CD4-positive, alpha-beta memory T cell (primary cell): Measurements from ENCODE around the gene STRN4. TPM values are rescaled to one million over a fixed set of nuclear protein-coding genes. Genes with fewer than 3 reads are reported as not detected.
"Not testable (repeated sequence)": the region's sequence is repeated elsewhere in the genome, so short reads cannot be mapped to it uniquely, and the experiment has no call there.

Experiments
- CTCF ChIA-PET: fragments of 350-600 bp; sonication (Branson Sonifier 250); formaldehyde crosslinking; loops from one replicate; lab custom pipeline; 2021; ENCODE audit warnings: inconsistent platforms; ENCODE audit not compliant: partially characterized antibody; lab: Charles Lee
- POLR2A ChIA-PET: fragments of 350-600 bp; sonication (Branson Sonifier 250); formaldehyde crosslinking; loops from one replicate; lab custom pipeline; 2021; ENCODE audit not compliant: partially characterized antibody; lab: Charles Lee
- DNase-seq, 5 donors: peaks; one replicate each; pipeline versions ENCODE4 v3.0.0 to v3.0.0-alpha.2; 2020 to 2022; ENCODE audit warnings: mixed read lengths in 1 of 5
- H3K27ac ChIP-seq: one replicate; pipeline ENCODE4 v1.7.0; 2013; ENCODE audit warnings: low read depth, low read length
- H3K27me3 ChIP-seq: 2 replicates; pipeline ENCODE4 v1.7.0; 2013; ENCODE audit warnings: mild to moderate bottlenecking, low read length, moderate library complexity; ENCODE audit not compliant: insufficient read depth
- H3K36me3 ChIP-seq: 2 replicates; pipeline ENCODE4 v1.7.0; 2013; ENCODE audit warnings: mild to moderate bottlenecking, low read length, moderate library complexity; ENCODE audit not compliant: insufficient read depth
- H3K4me1 ChIP-seq: 2 replicates; pipeline ENCODE4 v1.7.0; 2013; ENCODE audit warnings: mild to moderate bottlenecking, low read length, moderate library complexity; ENCODE audit not compliant: insufficient read depth
- H3K4me3 ChIP-seq, 2 donors: one replicate each; pipeline ENCODE4 v1.7.0; 2013; ENCODE audit warnings: low read length in 2 of 2, mild to moderate bottlenecking in 1 of 2
- H3K9me3 ChIP-seq, 2 donors: one replicate each; pipeline ENCODE4 v1.7.0; 2013; ENCODE audit warnings: low read length in 2 of 2, control low read depth in 1 of 2; ENCODE audit not compliant: control insufficient read depth in 1 of 2
- H3K27ac Mint-ChIP-seq, 7 donors: one replicate each; pipeline ENCODE4 v1.8.0; 2020 to 2021; ENCODE audit warnings: mixed read lengths in 7 of 7, mild to moderate bottlenecking in 6 of 7, inconsistent platforms in 3 of 7, moderate library complexity in 3 of 7
- H3K27me3 Mint-ChIP-seq, 2 donors: one replicate each; pipeline ENCODE4 v1.8.0; 2020 to 2021; ENCODE audit warnings: mixed read lengths in 2 of 2
- H3K36me3 Mint-ChIP-seq, 2 donors: one replicate each; pipeline ENCODE4 v1.8.0; 2020 to 2021; ENCODE audit warnings: mixed read lengths in 2 of 2, inconsistent platforms in 1 of 2, mild to moderate bottlenecking in 1 of 2
- H3K4me1 Mint-ChIP-seq, 4 donors: one replicate each; pipeline ENCODE4 v1.8.0; 2020 to 2021; ENCODE audit warnings: mixed read lengths in 4 of 4, mild to moderate bottlenecking in 1 of 4
- H3K4me3 Mint-ChIP-seq, 8 donors: one replicate each; pipeline ENCODE4 v1.8.0; 2020 to 2021; ENCODE audit warnings: mixed read lengths in 8 of 8, mild to moderate bottlenecking in 7 of 8, moderate library complexity in 6 of 8, inconsistent platforms in 3 of 8
- H3K9me3 Mint-ChIP-seq, 8 donors: one replicate each; pipeline ENCODE4 v1.8.0; 2020 to 2021; ENCODE audit warnings: mixed read lengths in 8 of 8, mild to moderate bottlenecking in 5 of 8, inconsistent platforms in 3 of 8, moderate library complexity in 1 of 8
- intact Hi-C: fragments of 100-400 bp; cut with micrococcal nuclease; formaldehyde crosslinking; loops from one replicate; pipeline ENCODE4 v1.15.1; 2023
- polyA plus RNA-seq, 2 donors: library from polyadenylated mRNA; unstranded; fragments of 300-500 nt; fragmentation: Illumina TruSeq; gene quantifications; one replicate each; pipeline ENCODE4 v1.2.3, GENCODE V29; 2021
- total RNA-seq, 2 experiments: library from RNA; stranded (reverse); gene quantifications; one replicate each; pipeline ENCODE4 v1.2.3, GENCODE V29; 2021

The STRN4 gene
- total and polyA plus RNA-seq, 4 experiments from 2014 or later, result 13.9 to 88.8 (median 52.1) TPM

- Mint-ChIP-seq H3K36me3 (peaks cover 10 to 46% of the 10 kb centered on the region in 2 donors), H3K4me3 (peak overlapping the region; percentile 66 to 97 (median 93)), H3K4me1 (peaks cover 37 to 64% (median 48%) of the 10 kb centered on the region in 4 donors), H3K27ac (peak overlapping the region; percentile 90 to 99 (median 95)), H3K9me3 (peaks cover 0 to 2% (median 0%) of the 10 kb centered on the region in 8 donors), H3K27me3 (no peaks in the 10 kb centered on the region)
- Histone ChIP-seq H3K36me3 (peaks cover 19% of the 10 kb centered on the region), H3K9me3 (no peaks in the 10 kb centered on the region), H3K27me3 (no peaks in the 10 kb centered on the region), H3K4me3 (peak overlapping the region; percentile 78 to 90), H3K27ac (peak overlapping the region; percentile 75), H3K4me1 (peaks cover 48% of the 10 kb centered on the region)
- peak in 4 of 5 donors; percentile 19 to 46 (median 20) for DNase-seq
- CTCF ChIA-PET, result interaction anchor here (0.8 to 3.2 kb wide), 12 partner anchors 11 to 252 kb away, joined by 3 to 20 read pairs (median 4); no protein-coding TSS in a partner anchor
- intact Hi-C loops, result loop anchor here (10.0 kb wide), 1 partner anchor 470 kb away; the partner anchor contains the start of gene CCDC9
- POLR2A ChIA-PET, result interaction anchor here (0.6 to 6.4 kb wide), 12 partner anchors 12 to 329 kb away, joined by 3 to 50 read pairs (median 4); partner anchors contain the start of genes CALM3, DACT3 and ZC3H4
Observed at GRCh38 chr19:46784262-46785053, 38.2 kb upstream of the STRN4 start.

GRCh38 chr19:46783670-46784069 is 37.4 kb upstream of the STRN4 start:
- DNase-seq, result no peak
- Mint-ChIP-seq H3K27ac (peak overlapping the region; percentile 73 to 99 (median 95)), H3K9me3 (peaks cover 0 to 2% (median 0%) of the 10 kb centered on the region in 8 donors), H3K4me3 (peak overlapping the region in 7 of 8 donors; percentile 39 to 97 (median 65)), H3K27me3 (no peaks in the 10 kb centered on the region), H3K4me1 (peaks cover 31 to 59% (median 42%) of the 10 kb centered on the region in 4 donors), H3K36me3 (peaks cover 10 to 49% of the 10 kb centered on the region in 2 donors)
- ChIA-PET CTCF (interaction anchor here (0.9 to 3.2 kb wide), 5 partner anchors 17 to 57 kb away, joined by 3 to 20 read pairs (median 11); no protein-coding TSS in a partner anchor), POLR2A (interaction anchor here (1.5 to 6.4 kb wide), 3 partner anchors 37 to 69 kb away, joined by 4 to 50 read pairs (median 11); no protein-coding TSS in a partner anchor)
- Histone ChIP-seq H3K36me3 (peaks cover 21% of the 10 kb centered on the region), H3K4me3 (peak overlapping the region in 1 of 2 donors; percentile 65), H3K27ac (peak overlapping the region; percentile 12), H3K9me3 (no peaks in the 10 kb centered on the region), H3K4me1 (peaks cover 40% of the 10 kb centered on the region), H3K27me3 (no peaks in the 10 kb centered on the region)
- intact Hi-C loops, result loop anchor here (10.0 kb wide), 1 partner anchor 471 kb away; the partner anchor contains the start of gene CCDC9

GRCh38 chr19:46782355-46783019 is 36.2 kb upstream of the STRN4 start:
- H3K9me3 Mint-ChIP-seq, result no peaks in the 10 kb centered on the region
- Histone ChIP-seq H3K9me3 (no peaks in the 10 kb centered on the region), H3K27ac (peak overlapping the region; percentile 10), H3K4me3 (no peak overlapping the region), H3K4me1 (peaks cover 38% of the 10 kb centered on the region), H3K27me3 (no peaks in the 10 kb centered on the region), H3K36me3 (peaks cover 21% of the 10 kb centered on the region)
- H3K27ac Mint-ChIP-seq, result peak overlapping the region in 5 of 7 donors; percentile 64 to 99 (median 75)
- ChIA-PET POLR2A (no interaction called here), CTCF (interaction anchor here (1.1 kb wide), 1 partner anchor 58 kb away, joined by 3 read pairs; no protein-coding TSS in a partner anchor)
- DNase-seq, result no peak
- peaks cover 29 to 61% (median 39%) of the 10 kb centered on the region in 4 donors for H3K4me1 Mint-ChIP-seq
- no peaks in the 10 kb centered on the region for H3K27me3 Mint-ChIP-seq
- intact Hi-C loops, result loop anchor here (10.0 kb wide), 1 partner anchor 472 kb away; the partner anchor contains the start of gene CCDC9
- H3K36me3 Mint-ChIP-seq, result peaks cover 13 to 57% of the 10 kb centered on the region in 2 donors
- peak overlapping the region in 4 of 8 donors; percentile 10 to 31 (median 26) for H3K4me3 Mint-ChIP-seq

- H3K27ac ChIP-seq, H3K4me1 ChIP-seq, DNase-seq, H3K4me3 ChIP-seq, intact Hi-C loops, H3K27me3 Mint-ChIP-seq, H3K27me3 ChIP-seq, H3K9me3 ChIP-seq, H3K9me3 Mint-ChIP-seq: not testable (repeated sequence)
- POLR2A ChIA-PET, result interaction anchor here (0.9 to 1.1 kb wide), 2 partner anchors 49 to 73 kb away, joined by 3 read pairs; partner anchors contain the start of gene AP2S1
- peaks cover 44% of the 10 kb centered on the region for H3K36me3 ChIP-seq
- H3K4me3 Mint-ChIP-seq, result peak overlapping the region in 1 of 8 donors; percentile 39
- H3K27ac Mint-ChIP-seq, result peak overlapping the region in 4 of 7 donors; percentile 8 to 72 (median 19)
- CTCF ChIA-PET, result interaction anchor here (0.7 to 1.4 kb wide), 4 partner anchors 8 to 63 kb away, joined by 3 to 5 read pairs (median 4); no protein-coding TSS in a partner anchor
- H3K36me3 Mint-ChIP-seq, result peaks cover 32 to 53% of the 10 kb centered on the region in 2 donors
- peaks cover 4 to 27% (median 7%) of the 10 kb centered on the region in 4 donors for H3K4me1 Mint-ChIP-seq
Observed at GRCh38 chr19:46777956-46778645, 31.9 kb upstream of the STRN4 start.

- H3K9me3 Mint-ChIP-seq, result no peaks in the 10 kb centered on the region
- H3K27ac Mint-ChIP-seq, result no peak overlapping the region
- POLR2A ChIA-PET, result interaction anchor here (0.9 to 1.1 kb wide), 3 partner anchors 11 to 74 kb away, joined by 3 to 4 read pairs (median 3); partner anchors contain the start of genes AP2S1 and SLC1A5
- no peak overlapping the region for H3K4me3 ChIP-seq
- H3K4me3 Mint-ChIP-seq, result no peak overlapping the region
- no peaks in the 10 kb centered on the region for H3K9me3 ChIP-seq
- CTCF ChIA-PET, result interaction anchor here (0.7 to 2.1 kb wide), 5 partner anchors 10 to 64 kb away, joined by 3 to 9 read pairs (median 4); no protein-coding TSS in a partner anchor
- peaks cover 27 to 45% of the 10 kb centered on the region in 2 donors for H3K36me3 Mint-ChIP-seq
- H3K4me1 Mint-ChIP-seq, result peaks cover 0 to 20% (median 2%) of the 10 kb centered on the region in 4 donors
- peaks cover 38% of the 10 kb centered on the region for H3K36me3 ChIP-seq
- H3K27me3 ChIP-seq, result no peaks in the 10 kb centered on the region
- no peaks in the 10 kb centered on the region for H3K27me3 Mint-ChIP-seq
- H3K4me1 ChIP-seq, result no peaks in the 10 kb centered on the region
- intact Hi-C loops, result no loop called here
- H3K27ac ChIP-seq, result no peak overlapping the region
- DNase-seq, result no peak
Observed at GRCh38 chr19:46776927-46777911, 31.0 kb upstream of the STRN4 start.
